Activated CD8-positive, alpha-beta memory T cell treated with anti-CD3 and anti-CD28 coated beads, Interleukin-2, amount 50 U/mL, for 1 hour (primary cell): ENCODE results near the gene PPM1N.
"Not testable (repeated sequence)": the region's sequence is repeated elsewhere in the genome, so short reads cannot be mapped to it uniquely, and the experiment has no call there.

ENCODE experiments used
- DNase-seq: peaks from one replicate; pipeline ENCODE4 v3.0.0-alpha.2; 2020; ENCODE audit errors: extremely low read depth

Gene PPM1N

DNA sequence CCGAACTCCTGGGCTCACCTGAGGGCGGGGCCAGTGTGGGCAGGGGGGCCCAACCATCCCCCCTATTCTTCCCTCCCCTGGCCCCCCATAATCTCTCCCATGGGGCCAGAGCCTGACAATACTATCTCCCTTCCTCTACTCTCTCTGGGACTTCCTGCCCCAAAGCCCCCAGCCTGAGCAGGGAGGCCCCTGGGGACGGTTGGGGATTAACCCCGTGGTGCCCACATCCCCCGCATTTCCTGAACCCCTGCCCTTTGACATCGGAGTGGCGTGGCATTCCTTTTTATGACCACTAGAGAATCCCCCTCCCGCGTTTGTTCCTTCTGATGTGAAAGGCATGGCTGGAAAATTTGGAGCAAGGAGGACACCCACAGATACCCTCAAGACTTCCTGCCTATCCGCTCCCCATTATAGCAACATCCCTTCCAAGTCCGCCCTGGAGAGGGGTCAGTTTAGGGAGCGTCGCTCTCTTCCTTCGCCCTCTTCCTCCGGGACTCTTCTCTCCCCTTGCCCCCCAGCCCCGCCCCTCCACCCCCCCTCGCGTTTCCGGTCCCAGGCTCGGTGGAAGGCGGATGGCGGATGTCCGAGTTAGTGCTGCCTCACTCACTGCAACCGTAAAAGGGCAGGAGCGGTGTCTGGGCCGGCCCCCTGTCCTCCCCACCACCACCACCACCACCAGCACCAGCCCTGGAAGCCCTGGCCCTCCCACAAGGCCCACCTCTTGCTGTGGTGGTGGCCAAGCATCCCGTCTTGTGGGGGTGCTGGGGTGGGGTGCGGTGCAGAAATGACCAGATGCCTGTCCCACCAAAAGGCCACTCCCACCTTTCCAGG, 10.8 kb downstream of the PPM1N start:
- DNase-seq = no peak

- no peak for DNase-seq
These were observed 11.4 kb downstream of the PPM1N start for GRCh38 chr19:45509692-45510015.

DNA sequence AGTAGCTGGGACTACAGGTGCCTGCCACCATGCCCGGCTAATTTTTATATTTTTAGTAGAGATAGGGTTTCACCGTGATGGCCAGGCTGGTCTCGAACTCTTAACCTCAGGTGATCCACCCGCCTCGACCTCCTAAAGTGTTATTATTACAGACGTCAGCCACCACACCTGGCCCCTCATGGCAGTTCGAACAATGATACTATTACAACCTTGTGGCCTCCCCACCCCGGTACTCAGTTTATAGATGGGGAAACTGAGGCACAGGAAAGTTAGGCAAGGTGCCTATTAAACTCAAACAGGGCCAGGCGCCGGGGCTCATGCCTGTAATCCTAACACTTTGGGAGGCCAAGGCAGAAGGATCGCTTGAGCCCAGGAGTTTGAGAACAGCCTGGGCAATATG, 12.1 kb downstream of the PPM1N start:
- DNase-seq = not testable (repeated sequence)

- no peak for DNase-seq
These were observed 12.8 kb downstream of the PPM1N start for GRCh38 chr19:45511074-45511473.

DNA sequence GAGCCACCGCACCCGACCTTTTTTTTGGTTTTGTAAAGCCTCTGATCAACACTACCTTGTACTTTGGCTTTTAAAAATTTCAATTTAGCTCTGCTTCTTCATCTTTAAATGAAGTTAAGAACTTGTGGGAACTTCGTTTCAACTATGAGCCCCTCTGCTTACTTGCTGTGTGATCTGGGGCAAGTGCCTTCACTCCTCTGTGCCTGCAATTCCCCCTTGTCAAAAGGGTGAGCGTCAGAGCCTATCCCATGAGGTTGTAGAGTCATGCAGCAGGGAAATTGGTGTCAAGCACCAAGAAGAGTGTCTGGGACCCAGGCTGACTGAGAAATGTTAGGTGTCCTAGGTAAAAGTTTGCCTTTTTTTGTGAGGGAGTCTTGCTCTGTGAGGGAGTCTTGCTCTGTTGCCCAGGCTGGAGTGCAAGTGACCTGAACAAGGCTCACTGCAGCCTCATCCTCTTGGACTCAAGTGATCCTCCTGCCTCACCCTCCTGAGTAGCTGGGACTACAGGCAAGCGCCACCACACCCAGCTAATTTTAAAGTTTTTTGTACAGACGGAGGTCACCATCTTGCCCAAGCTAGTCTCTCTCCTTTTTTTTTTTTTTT, 14.7 kb downstream of the PPM1N start:
- no peak for DNase-seq

- DNase-seq = no peak
These were observed 16.3 kb downstream of the PPM1N start for GRCh38 chr19:45514376-45515051.

- no peak for DNase-seq
These were observed 16.9 kb downstream of the PPM1N start for GRCh38 chr19:45515081-45515624.

DNA sequence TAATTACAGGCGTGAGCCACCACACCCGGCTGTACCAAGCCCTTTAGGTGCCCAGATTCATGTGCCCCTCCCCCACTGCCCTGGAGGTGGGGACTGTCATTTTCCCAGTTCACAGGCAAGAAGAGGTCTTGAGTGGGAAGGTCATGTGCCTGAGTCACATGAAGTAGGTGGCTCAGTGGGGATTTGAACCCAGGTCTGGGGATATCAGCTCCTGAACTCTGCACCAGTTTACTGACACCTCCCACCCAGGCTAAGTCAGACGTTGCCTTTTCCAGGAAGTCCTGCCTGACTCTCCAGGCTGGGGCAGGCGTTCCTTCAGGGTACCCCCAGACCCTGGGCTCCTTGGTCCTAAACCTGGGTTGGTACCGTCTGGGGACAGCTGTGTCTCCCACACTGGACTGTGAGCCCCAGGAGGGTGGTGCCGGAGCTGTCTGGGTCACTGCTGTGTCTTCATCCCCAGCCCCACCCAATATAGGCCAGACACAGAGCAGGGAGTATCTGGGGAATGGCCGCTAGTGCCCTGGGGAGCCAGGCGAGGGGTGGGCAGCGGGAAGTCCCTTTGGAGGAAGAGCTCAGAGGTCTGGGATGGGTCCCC, 17.7 kb downstream of the PPM1N start:
- DNase-seq = no peak

DNA sequence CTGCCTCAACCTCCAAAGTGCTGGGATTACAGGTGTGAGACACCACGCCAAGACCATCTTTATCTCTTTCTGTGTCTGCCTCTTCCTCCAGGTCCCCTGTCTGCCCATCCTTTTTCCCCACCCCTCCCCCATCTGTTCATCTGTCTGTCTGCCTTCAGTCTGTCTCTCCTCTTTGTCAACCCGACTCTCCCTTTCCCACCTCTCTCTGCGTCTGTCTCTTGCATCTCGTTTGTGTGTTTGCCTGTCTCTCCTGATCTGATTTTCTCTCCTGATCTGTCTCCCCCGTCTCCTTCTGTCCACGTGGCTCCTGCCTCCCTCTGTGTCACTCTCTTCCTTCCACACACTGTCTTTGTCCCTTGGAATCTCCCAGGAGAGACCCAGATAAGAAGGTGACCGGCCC, 19.0 kb downstream of the PPM1N start:
- DNase-seq = no peak

DNA sequence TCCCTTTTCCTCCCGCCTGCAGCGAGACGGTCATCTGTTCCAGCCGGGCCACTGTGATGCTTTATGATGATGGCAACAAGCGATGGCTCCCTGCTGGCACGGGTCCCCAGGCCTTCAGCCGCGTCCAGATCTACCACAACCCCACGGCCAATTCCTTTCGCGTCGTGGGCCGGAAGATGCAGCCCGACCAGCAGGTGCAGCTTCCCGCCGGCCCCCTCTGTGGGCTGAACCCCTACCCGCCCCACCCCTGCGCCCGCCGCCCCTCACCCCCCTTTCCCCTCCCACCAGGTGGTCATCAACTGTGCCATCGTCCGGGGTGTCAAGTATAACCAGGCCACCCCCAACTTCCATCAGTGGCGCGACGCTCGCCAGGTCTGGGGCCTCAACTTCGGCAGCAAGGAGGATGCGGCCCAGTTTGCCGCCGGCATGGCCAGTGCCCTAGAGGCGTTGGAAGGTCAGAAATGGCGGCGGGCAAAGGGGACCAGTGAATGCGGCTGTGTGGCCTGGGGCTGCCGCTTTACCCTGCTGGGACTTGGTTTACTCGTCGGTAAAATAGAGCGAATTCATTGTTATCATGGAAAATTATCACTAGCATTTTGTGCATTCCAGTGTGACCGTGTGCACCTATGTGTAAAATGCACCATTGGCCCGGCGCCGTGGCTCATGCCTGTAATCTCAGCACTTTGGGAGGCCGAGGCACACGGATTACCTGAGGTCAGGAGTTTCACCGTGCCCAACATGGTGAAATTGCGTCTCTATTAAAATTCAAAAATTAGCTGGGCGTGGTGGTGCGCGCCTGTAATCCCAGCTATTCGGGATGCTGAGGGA, 19.6 kb downstream of the PPM1N start:
- DNase-seq = no peak

GRCh38 chr19:45518469-45518826, 20.2 kb downstream of the PPM1N start:
- no peak for DNase-seq

DNA sequence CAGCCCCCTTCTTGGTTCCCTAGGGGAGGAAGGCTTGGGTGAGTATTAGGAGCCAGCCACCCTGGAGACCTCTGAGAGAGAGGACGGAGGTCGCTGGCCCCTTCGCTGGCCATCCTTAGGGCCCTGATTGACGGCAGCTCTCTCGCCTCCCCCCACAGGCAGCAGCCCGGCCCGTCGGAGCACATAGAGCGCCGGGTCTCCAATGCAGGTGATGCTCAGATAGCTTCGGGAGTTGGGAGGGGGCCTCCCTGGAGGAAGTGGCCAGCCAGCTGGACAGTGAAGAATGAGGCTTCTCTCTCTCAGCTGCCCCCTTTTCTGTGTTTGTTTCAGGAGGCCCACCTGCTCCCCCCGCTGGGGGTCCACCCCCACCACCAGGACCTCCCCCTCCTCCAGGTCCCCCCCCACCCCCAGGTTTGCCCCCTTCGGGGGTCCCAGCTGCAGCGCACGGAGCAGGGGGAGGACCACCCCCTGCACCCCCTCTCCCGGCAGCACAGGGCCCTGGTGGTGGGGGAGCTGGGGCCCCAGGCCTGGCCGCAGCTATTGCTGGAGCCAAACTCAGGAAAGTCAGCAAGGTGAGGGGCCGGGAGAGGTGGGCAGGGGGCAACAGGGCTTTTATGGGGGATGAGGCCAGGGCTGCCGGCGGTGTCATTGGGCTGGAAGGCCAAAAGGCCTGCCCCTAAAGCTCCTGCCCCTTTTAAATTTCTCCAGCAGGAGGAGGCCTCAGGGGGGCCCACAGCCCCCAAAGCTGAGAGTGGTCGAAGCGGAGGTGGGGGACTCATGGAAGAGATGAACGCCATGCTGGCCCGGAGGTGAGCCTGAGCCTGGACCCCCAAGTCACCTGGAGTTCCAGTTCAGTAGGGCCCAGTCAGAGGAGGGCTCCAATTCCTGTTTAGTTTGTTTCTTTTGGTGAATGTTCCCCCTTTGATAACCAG, 24.0 kb downstream of the PPM1N start:
- DNase-seq = no peak

- DNase-seq = peak; percentile 47
These were observed 25.5 kb downstream of the PPM1N start for GRCh38 chr19:45523642-45524256.

DNA sequence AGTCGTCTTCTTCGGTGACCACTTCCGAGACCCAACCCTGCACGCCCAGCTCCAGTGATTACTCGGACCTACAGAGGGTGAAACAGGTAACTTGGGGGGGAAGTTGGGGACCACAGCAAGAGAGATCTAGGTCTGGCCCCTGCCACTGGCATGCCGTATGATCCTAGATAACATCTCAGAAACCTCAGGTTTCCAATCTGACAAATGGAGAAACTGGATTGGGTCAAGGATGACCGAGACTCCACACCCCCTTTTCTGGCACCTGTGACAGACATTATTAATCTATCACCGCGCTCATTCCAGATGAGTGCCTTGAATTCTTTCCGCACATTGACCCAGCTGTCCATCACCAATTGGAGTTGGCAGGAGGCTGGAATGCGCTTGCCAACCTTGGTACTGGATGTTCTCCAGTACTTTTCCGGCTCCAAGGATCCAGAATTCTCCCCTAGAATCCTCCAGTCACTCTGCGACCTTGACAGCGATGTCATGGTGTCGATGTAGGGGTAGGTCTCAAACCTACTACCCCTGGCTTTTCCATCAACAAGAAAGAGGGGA, 26.4 kb downstream of the PPM1N start:
- DNase-seq = no peak

- no peak for DNase-seq
These were observed 27.9 kb downstream of the PPM1N start for GRCh38 chr19:45526143-45526542.

GRCh38 chr19:45526971-45527370, 28.7 kb downstream of the PPM1N start:
- no peak for DNase-seq

GRCh38 chr19:45527731-45528130, 29.5 kb downstream of the PPM1N start:
- DNase-seq = no peak

DNA sequence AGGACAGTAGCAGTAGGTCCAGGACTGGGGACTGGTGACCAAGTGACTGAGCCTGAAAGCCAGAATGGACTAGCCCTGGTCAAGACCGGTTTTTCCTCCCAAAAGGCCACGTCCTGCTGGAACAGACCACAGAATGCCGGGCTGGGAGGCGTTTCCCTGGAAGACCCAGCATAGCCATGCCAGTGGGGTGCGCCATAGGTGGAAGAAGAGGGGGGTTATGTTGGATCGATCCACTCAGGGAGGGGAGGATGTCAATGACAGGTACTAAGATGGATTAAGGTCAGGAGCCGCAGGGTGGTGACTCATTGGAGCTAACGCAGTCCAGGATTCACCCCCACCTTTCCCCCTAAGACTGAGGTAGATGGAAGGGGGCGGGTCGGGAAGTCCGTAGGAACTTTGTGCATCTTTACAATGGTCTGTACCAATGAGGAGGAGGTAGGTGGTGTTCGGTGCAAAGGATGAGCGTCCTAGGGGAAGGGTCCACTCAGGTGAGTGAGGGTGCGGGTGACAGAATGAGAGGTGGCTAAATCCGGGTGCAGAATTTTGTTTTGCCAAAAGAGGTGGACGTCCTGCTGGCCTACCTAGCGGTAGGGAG, 30.0 kb downstream of the PPM1N start:
- DNase-seq = no peak

GRCh38 chr19:45528744-45529419, 30.6 kb downstream of the PPM1N start:
- DNase-seq = no peak
